K562 (cell line): Measurements from ENCODE around the gene CLCC1. TPM values are rescaled to one million over a fixed set of nuclear protein-coding genes. Genes with fewer than 3 reads are reported as not detected.
A peak's percentile ranks its signal among the peaks of the same experiment; 100 is the strongest.

Experiments
- ATAC-seq: fragments of 200-7000 bp; cut with Tn5 transposase; 3 replicates; pipeline ENCODE4 v1.9.1; 2020; ENCODE audit warnings: moderate library complexity
- BruUV-seq: library from RNA; stranded (reverse); fragments of 400-500 nt; replicated peaks from 2 replicates; lab custom pipeline; 2021; lab: Mats Ljungman, UMichigan
- CTCF ChIA-PET: fragments of 300-600 bp; formaldehyde crosslinking; extraction: SDS; loops from one replicate; lab custom pipeline; 2021; ENCODE audit warnings: low intra/inter-chr PET ratio; lab: Yijun Ruan, JAX
- POLR2A ChIA-PET: fragments of 300-600, 350-650 bp; sonication (Branson Sonifier 250); formaldehyde crosslinking; extraction: SDS; loops from one replicate; lab custom pipeline; 2021; ENCODE audit warnings: antibody characterized with exemption, inconsistent platforms; lab: Yijun Ruan, JAX
- DNase-seq, 4 experiments: peaks; one replicate each; pipeline versions ENCODE4 v3.0.0 to v3.0.0-alpha.2; 2011 to 2018; ENCODE audit warnings: low spot score in 3 of 4, mixed read lengths in 3 of 4; ENCODE audit errors: extremely low read depth in 1 of 4
- FAIRE-seq: peaks from 2 replicates; lab custom pipeline; 2011; peaks lifted over from hg19 to GRCh38; lab: Jason Lieb, UNC
- H2AFZ ChIP-seq: 2 replicates; pipeline ENCODE4 v1.6.0; 2011; ENCODE audit warnings: low read depth, low read length, control low read depth, inconsistent platforms
- H3K27ac ChIP-seq: fragments of 200-600 bp; 3 replicates; pipeline ENCODE4 v1.8.0; 2011; ENCODE audit warnings: low read depth, mild to moderate bottlenecking, control low read depth, inconsistent platforms, low read length, moderate library complexity, mixed read lengths; ENCODE audit errors: extremely low read depth
- H3K27me3 ChIP-seq, 2 experiments: fragments of 300-600 bp in 1 of 2; 2 replicates in 1 of 2; 3 replicates in 1 of 2; pipeline versions ENCODE4 v1.6.0 to v1.8.0; 2011; ENCODE audit warnings: inconsistent platforms in 2 of 2, low read length in 2 of 2, mild to moderate bottlenecking in 1 of 2, mixed read lengths in 1 of 2, moderate library complexity in 1 of 2; ENCODE audit not compliant: control insufficient read depth in 2 of 2, insufficient read depth in 2 of 2
- H3K36me3 ChIP-seq: fragments of 300-600 bp; 3 replicates; pipeline ENCODE4 v1.8.0; 2011; ENCODE audit warnings: mild to moderate bottlenecking, low read length, inconsistent platforms; ENCODE audit not compliant: control insufficient read depth, insufficient read depth
- H3K4me1 ChIP-seq, 2 experiments: fragments of 200-600 bp in 1 of 2; replicated peaks in 1 of 2; 2 replicates in 1 of 2; 3 replicates in 1 of 2; pipeline versions ENCODE4 v1.5.1 to v1.8.0; 2011; ENCODE audit warnings: inconsistent platforms in 2 of 2, low read length in 2 of 2, mild to moderate bottlenecking in 1 of 2, mixed read lengths in 1 of 2, moderate library complexity in 1 of 2; ENCODE audit not compliant: control insufficient read depth in 2 of 2, insufficient read depth in 2 of 2
- H3K4me2 ChIP-seq: 2 replicates; pipeline ENCODE4 v1.6.1; 2011; ENCODE audit warnings: low read length, control low read depth, inconsistent platforms, mixed read lengths; ENCODE audit not compliant: insufficient read depth
- H3K4me3 ChIP-seq: fragments of 200-600 bp; sonication (generic), shearing (Covaris generic); 2 replicates; pipeline ENCODE4 v1.5.1; 2016; ENCODE audit warnings: control low read depth, inconsistent platforms
- H3K79me2 ChIP-seq: fragments of 200-600 bp; 3 replicates; pipeline ENCODE4 v1.8.0; 2011; ENCODE audit warnings: low read length, inconsistent platforms; ENCODE audit not compliant: control insufficient read depth, insufficient read depth
- H3K9ac ChIP-seq, 2 experiments: 2 replicates each; pipeline versions ENCODE4 v1.6.0 to v1.6.1; 2011; ENCODE audit warnings: low read depth in 2 of 2, low read length in 2 of 2, control low read depth in 1 of 2, inconsistent platforms in 1 of 2, mild to moderate bottlenecking in 1 of 2, mixed read lengths in 1 of 2; ENCODE audit not compliant: insufficient read depth in 1 of 2
- H3K9me1 ChIP-seq: one replicate; pipeline ENCODE4 v1.6.0; 2011; ENCODE audit warnings: inconsistent platforms, mild to moderate bottlenecking, low read length, moderate library complexity; ENCODE audit not compliant: control insufficient read depth, insufficient read depth
- H3K9me3 ChIP-seq: replicated peaks from 2 replicates; pipeline ENCODE4 v1.5.1; 2011; ENCODE audit warnings: low read depth, low read length, inconsistent platforms; ENCODE audit not compliant: control insufficient read depth, insufficient read depth
- H4K20me1 ChIP-seq: replicated peaks from 2 replicates; pipeline ENCODE4 v1.6.1; 2011; ENCODE audit warnings: low read length, inconsistent platforms, mixed read lengths; ENCODE audit not compliant: control insufficient read depth, insufficient read depth
- C11orf30 ChIP-seq: fragments of 450-650 bp; IDR thresholded peaks from 2 replicates; pipeline ENCODE4 v1.6.1; 2016; ENCODE audit warnings: low read depth, mild to moderate bottlenecking
- DPF2 ChIP-seq: fragments of 450-650 bp; IDR thresholded peaks from 2 replicates; pipeline ENCODE4 v1.6.1; 2016
- ELF1 ChIP-seq: fragments of 200-800 bp; sonication (Bioruptor generic); IDR thresholded peaks from 2 replicates; pipeline ENCODE4 v1.6.1; 2016; ENCODE audit warnings: missing genetic modification characterization, missing compliant biosample characterization
- ELF2 ChIP-seq: fragments of 250-450 bp; sonication (Bioruptor Pico); IDR thresholded peaks from 2 replicates; pipeline ENCODE4 v1.5.0; 2021; ENCODE audit warnings: mild to moderate bottlenecking
- ETV1 ChIP-seq: fragments of 450-650 bp; conservative IDR thresholded peaks from 2 replicates; pipeline ENCODE4 v1.6.1; 2016; ENCODE audit warnings: missing genetic modification characterization, control low read depth, low read depth, missing compliant biosample characterization
- GABPA ChIP-seq: fragments of 200-800 bp; sonication (Bioruptor generic); conservative IDR thresholded peaks from 2 replicates; pipeline ENCODE4 v1.6.1; 2016; ENCODE audit warnings: low read depth, missing genetic modification characterization, missing compliant biosample characterization
- MAFF ChIP-seq: IDR thresholded peaks from 2 replicates; pipeline ENCODE4 v1.6.1; 2012; ENCODE audit warnings: low read length, improper control_type of control experiment
- MAFG ChIP-seq: fragments of 450-650 bp; conservative IDR thresholded peaks from 2 replicates; pipeline ENCODE4 v1.6.1; 2016; ENCODE audit warnings: missing genetic modification characterization, missing compliant biosample characterization
- NCOA1 ChIP-seq: fragments of 450-650 bp; IDR thresholded peaks from 2 replicates; pipeline ENCODE4 v1.6.1; 2016; ENCODE audit warnings: low read depth
- NFATC3 ChIP-seq: fragments of 450-650 bp; IDR thresholded peaks from 2 replicates; pipeline ENCODE4 v1.6.1; 2017; ENCODE audit warnings: mild to moderate bottlenecking
- NFE2 ChIP-seq: IDR thresholded peaks from 2 replicates; pipeline ENCODE4 v1.6.1; 2014; ENCODE audit warnings: antibody characterized with exemption, low read depth
- PRMT5 ChIP-seq: sonication (generic); formaldehyde crosslinking; IDR thresholded peaks from 2 replicates; pipeline ENCODE4 v1.5.0; 2020; ENCODE audit warnings: missing genetic modification reagents
- SMARCA4 ChIP-seq: fragments of 450-650 bp; IDR thresholded peaks from 2 replicates; pipeline ENCODE4 v1.6.1; 2016
- SMARCE1 ChIP-seq: fragments of 450-650 bp; IDR thresholded peaks from 2 replicates; pipeline ENCODE4 v1.7.1; 2016; ENCODE audit warnings: mild to moderate bottlenecking
- ZEB2 ChIP-seq: fragments of 450-650 bp; IDR thresholded peaks from 2 replicates; pipeline ENCODE4 v1.6.1; 2016
- ZNF316 ChIP-seq: fragments of 450-650 bp; IDR thresholded peaks from 2 replicates; pipeline ENCODE4 v1.6.1; 2016
- ZNF384 ChIP-seq: IDR thresholded peaks from 2 replicates; pipeline ENCODE4 v1.6.1; 2012; ENCODE audit warnings: low read depth, low read length, improper control_type of control experiment
- WGBS: fragments of 100-300 bp; shearing (Covaris generic); methylation state at CpG from one replicate; pipeline ENCODE4 v1.1.6; 2016; ENCODE audit warnings: low coverage, mixed read lengths; ENCODE audit not compliant: insufficient coverage; ENCODE audit errors: missing lambda C conversion rate; 5-methylcytosine and 5-hydroxymethylcytosine counted together
- in situ Hi-C: fragments of 300-500 bp; cut with MboI; formaldehyde crosslinking; loops from 4 replicates; pipeline ENCODE4 v1.15.0; 2018; ENCODE audit warnings: inconsistent platforms, mixed read lengths
- intact Hi-C: fragments of 100-400 bp; cut with micrococcal nuclease; formaldehyde crosslinking; loops from 2 replicates; pipeline ENCODE4 v1.14.2; 2022
- polyA plus RNA-seq, 8 experiments: library from polyadenylated mRNA; depleted of rRNA in 4 of 8; stranded (reverse) in 5 of 8; unstranded in 3 of 8; fragments of >200 nt; fragmentation: Nextera tagmentation in 2 of 8; fragmentation: Illumina TruSeq in 1 of 8; extraction: Ambion mirVana in 2 of 8; extraction: Trizol in 1 of 8; gene quantifications; 2 replicates each; pipeline versions ENCODE4 v1.2.1 to v1.2.3, GENCODE V29; 2011 to 2014; ENCODE audit warnings: inconsistent platforms in 1 of 8, missing spikeins in 1 of 8
- total RNA-seq, 7 experiments: library from RNA; depleted of rRNA in 6 of 7; stranded (reverse); fragments of >200 nt in 6 of 7; fragmentation: Illumina TruSeq in 2 of 7; extraction: Trizol in 2 of 7; gene quantifications; 2 replicates each; pipeline versions ENCODE4 v1.2.1 to v1.2.3, GENCODE V29; 2011 to 2021; ENCODE audit warnings: low replicate concordance in 1 of 7
- TF ChIP-seq, protein P1 (sequence below): sonication (generic); formaldehyde crosslinking; IDR thresholded peaks from 2 replicates; pipeline ENCODE4 v1.8.0; 2022; ENCODE audit warnings: mild to moderate bottlenecking, missing genetic modification reagents
- TF ChIP-seq, protein P2 (sequence below): fragments of 250-450 bp; sonication (Bioruptor Pico); IDR thresholded peaks from 2 replicates; pipeline ENCODE4 v1.4.0; 2020

The CLCC1 gene
- total and polyA plus RNA-seq, 9 of the 15 experiments (the other 6 are each of a cell fraction or from before 2014, with no cell fraction given), result 28.8 to 63.4 (median 40.4) TPM

DNA sequence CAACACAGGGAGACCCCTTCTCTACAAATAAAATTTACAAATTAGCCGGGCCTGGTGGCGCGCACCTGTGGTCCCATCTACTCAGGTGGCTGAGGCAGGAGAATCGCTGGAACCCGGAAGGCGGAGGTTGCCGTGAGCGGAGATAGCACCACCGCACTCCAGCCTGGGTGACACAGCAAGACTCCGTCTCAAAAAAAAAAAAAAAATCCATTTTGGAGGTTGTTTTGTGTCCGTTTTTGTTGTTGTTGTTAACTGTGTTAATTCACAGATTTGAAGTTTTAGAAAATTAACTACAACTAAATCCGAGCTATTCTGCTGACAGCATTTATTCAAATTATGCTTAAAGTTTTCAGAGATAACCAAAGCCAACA, 618 bp downstream of the CLCC1 start:
- in situ Hi-C loops (no loop called here), intact Hi-C loops (loop anchor here (5.0 kb wide), 3 partner anchors 50 to 150 kb away; partner anchors contain the start of genes ELAPOR1 and WDR47)
- CTCF ChIA-PET, result interaction anchor here (0.7 to 1.2 kb wide), 2 partner anchors 137 to 432 kb away, joined by 3 to 8 read pairs; no protein-coding TSS in a partner anchor
- Histone ChIP-seq H3K9ac (peak overlapping the region; percentile 90 to 96), H3K4me2 (peak overlapping the region; percentile 82), H3K9me1 (no peaks in the 10 kb centered on the region), H3K4me3 (peak overlapping the region; percentile 65), H3K27ac (peak overlapping the region; percentile 91), H3K27me3 (no peaks in the 10 kb centered on the region), H3K9me3 (no peaks in the 10 kb centered on the region), H3K79me2 (peaks cover 56% of the 10 kb centered on the region), H2AFZ (peak overlapping the region; percentile 91), H4K20me1 (peaks cover 15% of the 10 kb centered on the region), H3K36me3 (peaks cover 27% of the 10 kb centered on the region), H3K4me1 (peaks cover 12 to 14% of the 10 kb centered on the region in 2 experiments; a peak in 4 of 5 replicates)
- 0% methylated on average over 12 of the region's 12 CpGs for WGBS
- ATAC-seq (peak; percentile 73), DNase-seq (peak in 1 of 4 experiments; percentile 76), FAIRE-seq (peak; percentile 64)
- BruUV-seq, result TSS peak; percentile 40
- POLR2A ChIA-PET, result interaction anchor here (0.6 to 3.2 kb wide), 10 partner anchors 9 to 258 kb away, joined by 3 to 36 read pairs (median 6); partner anchors contain the start of gene WDR47
- TF ChIP-seq SMARCE1 (peak; percentile 48; the same call in 1 of the 2 replicates), GABPA (tag) (peak; percentile 62; the same call in 1 of the 2 replicates), NFATC3 (peak; percentile 35; the same call in 1 of the 2 replicates), ZNF316 (peak; percentile 75), ETV1 (tag) (peak; percentile 44; the same call in 1 of the 2 replicates), ZEB2 (peak; percentile 54; the same call in 1 of the 2 replicates), NCOA1 (0 out of 2 replicates have a peak, but pooled peaks have one; percentile 14), C11orf30 (peak; percentile 75), MAFG (tag) (peak; percentile 55), MAFF (peak; percentile 58), PRMT5 (CRISPR knock-in tag) (no peak), ELF1 (peak; percentile 80), DPF2 (peak; percentile 46; the same call in 1 of the 2 replicates), ELF2 (CRISPR knock-in tag) (0 out of 2 replicates have a peak, but pooled peaks have one; percentile 30), NFE2 (peak; percentile 88), ZNF384 (peak; percentile 88), SMARCA4 (peak; percentile 49; the same call in 1 of the 2 replicates)
- TF ChIP-seq, protein P1, sequence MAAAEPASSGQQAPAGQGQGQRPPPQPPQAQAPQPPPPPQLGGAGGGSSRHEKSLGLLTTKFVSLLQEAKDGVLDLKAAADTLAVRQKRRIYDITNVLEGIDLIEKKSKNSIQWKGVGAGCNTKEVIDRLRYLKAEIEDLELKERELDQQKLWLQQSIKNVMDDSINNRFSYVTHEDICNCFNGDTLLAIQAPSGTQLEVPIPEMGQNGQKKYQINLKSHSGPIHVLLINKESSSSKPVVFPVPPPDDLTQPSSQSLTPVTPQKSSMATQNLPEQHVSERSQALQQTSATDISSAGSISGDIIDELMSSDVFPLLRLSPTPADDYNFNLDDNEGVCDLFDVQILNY (CRISPR knock-in tag), result no peak
- TF ChIP-seq, protein P2, sequence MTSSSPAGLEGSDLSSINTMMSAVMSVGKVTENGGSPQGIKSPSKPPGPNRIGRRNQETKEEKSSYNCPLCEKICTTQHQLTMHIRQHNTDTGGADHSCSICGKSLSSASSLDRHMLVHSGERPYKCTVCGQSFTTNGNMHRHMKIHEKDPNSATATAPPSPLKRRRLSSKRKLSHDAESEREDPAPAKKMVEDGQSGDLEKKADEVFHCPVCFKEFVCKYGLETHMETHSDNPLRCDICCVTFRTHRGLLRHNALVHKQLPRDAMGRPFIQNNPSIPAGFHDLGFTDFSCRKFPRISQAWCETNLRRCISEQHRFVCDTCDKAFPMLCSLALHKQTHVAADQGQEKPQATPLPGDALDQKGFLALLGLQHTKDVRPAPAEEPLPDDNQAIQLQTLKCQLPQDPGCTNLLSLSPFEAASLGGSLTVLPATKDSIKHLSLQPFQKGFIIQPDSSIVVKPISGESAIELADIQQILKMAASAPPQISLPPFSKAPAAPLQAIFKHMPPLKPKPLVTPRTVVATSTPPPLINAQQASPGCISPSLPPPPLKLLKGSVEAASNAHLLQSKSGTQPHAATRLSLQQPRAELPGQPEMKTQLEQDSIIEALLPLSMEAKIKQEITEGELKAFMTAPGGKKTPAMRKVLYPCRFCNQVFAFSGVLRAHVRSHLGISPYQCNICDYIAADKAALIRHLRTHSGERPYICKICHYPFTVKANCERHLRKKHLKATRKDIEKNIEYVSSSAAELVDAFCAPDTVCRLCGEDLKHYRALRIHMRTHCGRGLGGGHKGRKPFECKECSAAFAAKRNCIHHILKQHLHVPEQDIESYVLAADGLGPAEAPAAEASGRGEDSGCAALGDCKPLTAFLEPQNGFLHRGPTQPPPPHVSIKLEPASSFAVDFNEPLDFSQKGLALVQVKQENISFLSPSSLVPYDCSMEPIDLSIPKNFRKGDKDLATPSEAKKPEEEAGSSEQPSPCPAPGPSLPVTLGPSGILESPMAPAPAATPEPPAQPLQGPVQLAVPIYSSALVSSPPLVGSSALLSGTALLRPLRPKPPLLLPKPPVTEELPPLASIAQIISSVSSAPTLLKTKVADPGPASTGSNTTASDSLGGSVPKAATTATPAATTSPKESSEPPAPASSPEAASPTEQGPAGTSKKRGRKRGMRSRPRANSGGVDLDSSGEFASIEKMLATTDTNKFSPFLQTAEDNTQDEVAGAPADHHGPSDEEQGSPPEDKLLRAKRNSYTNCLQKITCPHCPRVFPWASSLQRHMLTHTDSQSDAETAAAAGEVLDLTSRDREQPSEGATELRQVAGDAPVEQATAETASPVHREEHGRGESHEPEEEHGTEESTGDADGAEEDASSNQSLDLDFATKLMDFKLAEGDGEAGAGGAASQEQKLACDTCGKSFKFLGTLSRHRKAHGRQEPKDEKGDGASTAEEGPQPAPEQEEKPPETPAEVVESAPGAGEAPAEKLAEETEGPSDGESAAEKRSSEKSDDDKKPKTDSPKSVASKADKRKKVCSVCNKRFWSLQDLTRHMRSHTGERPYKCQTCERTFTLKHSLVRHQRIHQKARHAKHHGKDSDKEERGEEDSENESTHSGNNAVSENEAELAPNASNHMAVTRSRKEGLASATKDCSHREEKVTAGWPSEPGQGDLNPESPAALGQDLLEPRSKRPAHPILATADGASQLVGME (CRISPR knock-in tag), result no peak
